Stimulated activated CD4-positive, alpha-beta T cell treated with anti-CD3 and anti-CD28 coated beads, Interleukin-15, amount 100 ng/mL, for 1 hour (primary cell): ENCODE data around the gene CYP2A6.
"Not testable (repeated sequence)": the region's sequence is repeated elsewhere in the genome, so short reads cannot be mapped to it uniquely, and the experiment has no call there.

Experiments
- DNase-seq, 2 donors: peaks; one replicate each; pipeline ENCODE4 v3.0.0-alpha.2; 2020; ENCODE audit warnings: low read depth in 1 of 2, low spot score in 1 of 2

Gene CYP2A6

DNA sequence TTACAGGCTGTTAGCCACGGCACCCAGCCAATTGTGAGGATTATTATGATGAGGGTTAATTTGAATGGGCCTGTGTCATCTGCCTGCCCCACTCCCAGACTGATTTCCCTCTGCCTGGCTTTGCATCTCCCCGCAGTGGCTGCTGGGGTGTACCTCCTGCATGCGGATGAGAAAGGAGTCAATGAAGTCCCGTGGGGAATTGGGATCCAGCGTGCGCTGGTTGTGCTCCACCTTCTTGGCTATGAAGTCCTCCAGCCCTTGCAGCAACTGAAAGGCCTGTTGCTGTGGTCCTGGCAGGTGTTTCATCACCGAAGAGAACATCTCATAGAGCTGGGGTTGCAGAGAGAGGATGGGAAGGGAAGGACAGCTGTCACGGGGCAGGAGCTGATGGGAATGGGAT lies 3.5 kb downstream of the CYP2A6 start:
- not testable (repeated sequence) for DNase-seq

DNA sequence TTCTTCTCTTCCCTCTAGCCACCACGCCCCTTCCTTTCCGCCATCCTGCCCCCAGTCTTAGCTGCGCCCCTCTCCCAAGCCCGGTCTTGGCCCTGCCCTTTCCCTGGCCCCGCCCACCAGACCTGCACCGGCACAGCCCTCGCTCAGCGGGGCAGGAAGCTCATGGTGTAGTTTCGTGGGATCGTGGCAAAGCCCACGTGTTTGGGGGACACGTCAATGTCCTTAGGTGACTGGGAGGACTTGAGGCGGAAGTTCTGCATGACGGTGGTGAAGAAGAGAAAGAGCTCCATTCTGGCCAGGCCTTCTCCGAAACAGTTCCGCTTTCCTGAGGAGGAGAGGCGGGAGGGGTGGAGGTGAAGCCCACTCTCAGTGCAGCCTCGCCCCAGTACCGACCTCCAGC lies 6.6 kb downstream of the CYP2A6 start:
- DNase-seq: peak; percentile 31 to 54

DNA sequence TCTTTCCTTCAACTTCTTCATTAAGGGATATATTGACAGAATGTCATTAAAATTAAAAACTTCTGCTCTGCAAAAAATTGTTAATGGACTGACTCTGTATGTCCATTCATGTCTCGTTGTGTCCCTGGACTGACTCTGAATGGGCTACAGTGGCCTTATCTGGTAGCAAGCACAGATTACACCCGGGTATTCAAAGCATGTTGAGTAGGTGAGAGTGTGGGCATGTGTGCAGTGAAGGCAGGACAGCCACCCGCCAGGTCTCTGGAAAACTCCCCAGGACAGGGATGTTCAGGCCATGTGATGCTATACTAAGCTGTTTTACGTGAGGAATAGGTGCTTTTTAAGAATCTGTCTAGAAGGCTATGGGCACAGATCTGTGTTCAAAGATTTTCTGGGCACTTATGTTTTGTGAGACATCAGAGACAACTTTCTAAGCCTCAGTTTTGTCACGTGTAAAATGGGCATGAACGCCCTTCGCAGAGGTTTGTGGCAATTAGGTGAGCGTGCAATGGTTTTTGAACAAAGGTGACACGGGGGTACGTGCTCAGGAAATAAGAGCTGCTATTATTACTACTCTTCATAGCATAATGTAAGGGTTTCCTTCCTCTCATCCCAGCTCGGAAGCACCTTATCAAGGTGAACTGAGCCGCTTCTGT lies 7.1 kb downstream of the CYP2A6 start:
- DNase-seq: not testable (repeated sequence)

DNA sequence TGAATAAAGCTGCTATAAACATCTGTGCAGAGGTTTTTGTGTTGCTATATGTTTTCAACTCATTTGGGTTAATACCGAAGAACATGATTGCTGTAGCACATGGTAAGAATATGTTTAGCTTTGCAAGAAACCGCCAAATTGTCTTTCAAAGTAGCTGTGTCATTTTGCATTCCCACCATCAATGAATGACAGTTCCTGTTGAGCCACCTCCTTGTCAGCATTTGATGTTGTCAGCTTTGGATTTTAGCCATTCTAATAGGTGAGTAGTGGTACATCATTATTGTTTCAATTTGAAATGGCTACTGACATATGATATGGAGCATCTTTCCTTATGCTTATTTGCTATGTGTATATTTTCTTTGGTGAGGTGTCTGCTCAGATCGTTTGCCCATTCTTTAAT lies 8.2 kb downstream of the CYP2A6 start:
- DNase-seq: not testable (repeated sequence)

DNA sequence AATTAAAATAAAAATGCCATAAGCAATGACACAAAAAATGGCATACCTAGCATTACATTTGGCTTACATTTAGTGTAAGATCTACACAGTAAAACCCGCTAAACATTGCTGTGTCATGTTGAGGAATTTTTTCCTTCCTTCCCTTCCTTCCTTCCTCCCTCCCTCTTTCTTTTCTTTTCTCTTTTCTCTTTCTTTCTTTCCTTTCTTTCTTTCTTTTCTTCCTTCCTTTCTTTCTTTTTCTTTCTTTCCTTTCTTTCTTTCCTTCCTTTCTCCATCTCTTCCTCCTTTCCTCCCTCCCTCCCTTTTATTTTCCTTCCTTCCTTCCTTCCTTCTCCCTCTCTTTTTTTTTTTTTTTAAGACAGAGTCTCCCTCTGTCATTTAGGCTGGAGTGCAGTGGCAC lies 11.8 kb downstream of the CYP2A6 start:
- DNase-seq: not testable (repeated sequence)

DNA sequence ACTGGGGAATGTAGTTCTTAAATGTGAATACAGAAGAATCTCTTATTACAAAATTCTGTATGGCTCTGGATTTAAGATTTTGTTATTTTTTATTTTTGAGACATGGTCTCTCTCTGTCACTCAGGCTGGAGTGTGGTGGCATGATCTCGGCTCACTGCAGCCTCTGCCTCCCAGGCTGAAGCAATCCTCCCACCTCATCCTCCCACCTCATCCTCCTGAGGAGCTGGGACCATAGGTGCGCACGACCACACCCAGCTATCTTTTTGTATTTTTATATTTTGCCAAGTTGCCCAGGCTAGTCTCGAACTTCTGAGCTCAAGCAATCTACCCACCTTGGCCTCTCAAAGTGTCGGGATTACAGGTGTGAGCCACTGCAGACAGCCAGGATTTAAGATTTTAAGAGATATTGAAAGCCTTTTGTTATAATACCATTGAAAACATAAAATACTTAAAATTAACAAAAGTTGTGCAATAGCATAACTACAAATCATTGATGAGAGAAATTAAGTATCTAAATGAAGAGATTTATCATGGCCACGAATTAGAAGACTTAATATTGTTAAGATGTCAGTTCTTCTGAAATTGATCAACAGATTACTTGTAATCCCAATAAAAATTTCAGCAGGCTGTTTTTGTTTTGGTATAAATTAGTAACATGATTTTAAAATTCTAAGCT lies 13.4 kb downstream of the CYP2A6 start:
- DNase-seq: no peak

DNA sequence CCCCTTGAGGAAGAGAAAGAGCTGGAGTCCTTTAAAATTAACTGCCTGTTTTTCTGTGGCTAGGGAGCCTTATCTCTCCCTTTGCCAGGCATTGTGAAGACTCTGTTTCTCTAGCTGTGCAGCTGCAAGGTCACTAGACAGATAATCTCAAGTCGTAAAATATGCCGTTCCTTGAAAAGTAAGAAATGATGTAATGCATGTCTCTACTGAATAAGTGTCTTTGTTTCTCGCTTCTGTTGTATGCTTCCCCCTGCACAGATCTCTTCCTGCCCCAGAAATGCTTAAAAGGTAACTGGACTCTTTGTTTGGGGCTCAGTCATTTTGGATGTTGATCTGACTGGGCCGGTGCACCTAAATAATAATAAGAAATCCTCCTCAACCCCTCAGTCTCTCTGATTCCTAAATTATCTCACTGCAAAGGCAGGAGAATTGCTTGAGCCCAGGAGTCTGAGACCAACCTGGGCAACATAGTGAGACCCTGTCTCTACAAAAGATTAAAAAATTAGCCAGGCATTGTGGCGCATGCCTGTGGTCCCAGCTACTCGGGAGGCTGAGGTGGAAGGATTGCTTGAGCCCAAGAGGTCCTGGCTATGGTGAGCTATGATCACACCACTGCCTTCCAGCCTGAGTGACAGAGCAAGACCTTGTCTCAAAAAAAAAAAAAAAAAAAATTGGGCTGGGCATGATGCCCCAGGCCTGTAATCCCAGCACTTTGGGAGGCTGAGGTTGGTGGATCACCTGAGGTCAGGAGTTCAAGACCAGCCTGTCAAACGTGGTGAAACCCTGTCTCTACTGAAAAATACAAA lies 16.3 kb downstream of the CYP2A6 start:
- DNase-seq: not testable (repeated sequence)

DNA sequence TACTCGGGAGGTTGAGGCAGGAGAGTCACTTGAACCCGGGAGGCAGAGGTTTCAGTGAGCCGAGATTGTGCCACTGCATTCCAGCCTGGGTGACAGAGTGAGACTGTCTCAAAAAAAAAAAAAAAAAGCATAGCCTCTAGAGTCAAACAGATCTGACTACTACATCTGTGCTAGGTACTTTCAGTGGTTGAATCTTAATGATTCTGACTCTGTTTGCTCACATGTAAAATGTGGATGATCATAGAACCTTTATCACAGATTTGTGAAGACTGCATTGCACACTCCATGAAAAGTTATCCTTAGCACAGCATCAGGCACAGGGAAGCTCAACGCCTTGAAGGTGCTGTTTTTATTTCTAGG lies 17.8 kb downstream of the CYP2A6 start:
- DNase-seq: not testable (repeated sequence)

DNA sequence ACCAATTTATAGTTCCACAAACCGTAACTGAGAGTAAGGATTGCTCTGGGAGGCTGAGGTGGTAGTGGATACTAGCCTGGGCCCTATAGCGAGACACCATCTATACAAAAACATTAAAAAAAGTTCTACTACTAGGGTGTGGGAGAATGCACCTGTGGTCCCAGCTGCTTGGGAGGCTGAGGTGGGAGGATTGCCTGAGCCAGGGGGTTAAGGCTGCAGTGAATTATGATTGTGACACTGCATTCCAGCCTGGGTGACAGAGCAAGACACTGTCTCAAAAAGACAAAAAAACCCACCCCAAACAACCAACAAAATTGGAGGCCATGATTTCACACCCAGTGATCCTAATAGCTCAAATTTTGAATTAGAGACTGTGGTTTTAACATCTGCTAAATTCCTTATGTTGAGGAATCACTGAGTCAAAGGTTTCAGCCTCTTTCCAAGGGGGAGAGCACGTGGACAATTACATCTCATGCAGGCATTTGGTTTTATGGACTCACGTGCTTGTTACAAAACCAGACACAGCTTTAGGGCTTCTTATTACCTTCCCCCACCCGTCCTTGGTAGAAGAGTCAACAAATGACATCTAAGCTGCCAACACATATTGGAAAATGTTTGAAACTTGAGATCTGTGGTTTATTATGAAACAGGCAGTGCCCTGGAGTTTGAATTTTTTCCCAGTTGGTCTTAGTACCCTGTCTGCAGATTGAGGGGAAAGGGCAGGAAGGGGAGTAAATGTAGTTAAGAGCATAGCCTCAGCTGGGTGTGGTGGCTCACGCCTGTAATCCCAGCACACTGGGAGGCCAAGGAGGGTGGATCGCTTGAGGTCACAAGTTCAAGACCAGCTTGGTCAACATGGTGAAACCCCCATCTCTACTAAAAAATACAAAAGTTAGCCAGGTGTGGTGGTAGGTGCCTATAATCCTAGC lies 18.5 kb downstream of the CYP2A6 start:
- no peak for DNase-seq

DNA sequence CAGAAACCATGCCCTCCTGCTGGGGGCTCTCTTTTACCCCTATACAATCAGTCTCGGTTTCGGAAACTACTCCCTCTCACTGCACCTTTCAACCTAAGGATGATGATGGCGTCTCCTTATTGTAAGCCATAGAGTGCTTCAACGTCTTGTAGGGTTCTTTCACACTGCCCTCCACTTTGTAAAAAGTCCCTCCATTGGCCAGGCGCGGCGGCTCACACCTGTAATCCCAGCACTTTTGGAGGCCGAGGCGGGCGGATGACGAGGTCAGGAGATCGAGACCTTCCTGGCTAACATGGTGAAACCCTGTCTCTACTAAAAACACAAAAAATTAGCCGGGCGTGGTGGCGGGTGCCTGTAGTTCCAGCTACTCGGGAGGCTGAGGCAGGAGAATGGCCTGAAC lies 19.5 kb downstream of the CYP2A6 start:
- DNase-seq: not testable (repeated sequence)

DNA sequence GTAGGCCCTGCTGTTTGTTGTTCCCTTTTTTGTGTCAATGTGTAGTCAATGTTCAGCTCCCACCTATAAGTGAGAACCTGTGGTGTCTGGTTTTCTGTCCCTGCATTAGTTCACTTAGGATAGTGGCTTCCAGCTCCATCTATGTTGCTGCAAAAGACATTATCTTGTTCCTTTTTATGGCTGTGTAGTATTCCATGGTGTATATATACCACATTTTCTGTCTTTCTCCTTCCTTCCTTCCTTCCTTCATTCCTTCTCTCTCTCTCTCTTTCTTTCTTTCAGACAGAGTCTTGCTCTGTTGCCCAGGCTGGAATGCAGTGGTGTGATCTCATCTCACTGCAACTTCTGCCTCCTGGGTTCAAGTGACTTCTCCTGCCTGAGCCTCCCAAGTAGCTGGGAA lies 21.0 kb downstream of the CYP2A6 start:
- DNase-seq: no peak

DNA sequence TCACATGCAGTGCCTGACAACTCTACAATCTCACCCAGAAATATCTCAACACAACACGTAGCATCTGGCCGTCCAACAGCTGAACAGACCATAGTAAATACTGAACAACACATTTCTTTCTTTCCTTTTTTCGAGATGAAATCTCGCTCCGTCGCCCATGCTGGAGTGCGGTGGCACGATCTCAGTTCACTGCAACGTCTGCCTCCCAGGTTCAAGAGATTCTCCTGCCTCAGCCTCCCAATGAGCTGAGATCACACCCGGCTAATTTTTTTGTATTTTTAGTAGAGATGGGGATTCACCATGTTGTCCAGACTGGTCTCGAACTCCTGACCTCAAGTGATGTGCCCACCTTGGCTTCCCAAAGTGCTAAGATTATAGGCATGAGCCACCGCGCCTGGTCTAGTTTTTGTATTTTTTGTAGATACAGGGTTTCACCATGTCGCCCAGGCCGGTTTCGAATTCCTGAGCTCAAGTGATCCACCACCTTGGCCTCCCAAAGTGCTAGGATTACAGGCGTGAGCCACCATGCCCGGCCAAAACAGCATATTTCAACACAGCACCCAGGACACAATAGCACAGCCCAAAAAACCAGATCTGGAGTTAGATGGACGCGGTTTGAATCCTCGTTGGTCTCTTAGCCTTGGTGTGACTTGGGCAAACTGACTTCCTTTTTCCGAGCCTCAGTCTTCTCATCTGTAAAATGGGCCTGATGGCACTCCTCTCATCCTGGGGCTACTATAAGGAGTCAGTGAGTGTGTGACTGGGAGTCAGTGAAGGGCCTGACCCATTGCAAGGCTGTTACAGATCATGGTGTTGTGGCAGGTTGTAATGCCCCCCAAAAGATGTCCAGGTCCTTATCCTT lies 22.6 kb downstream of the CYP2A6 start:
- no peak for DNase-seq

DNA sequence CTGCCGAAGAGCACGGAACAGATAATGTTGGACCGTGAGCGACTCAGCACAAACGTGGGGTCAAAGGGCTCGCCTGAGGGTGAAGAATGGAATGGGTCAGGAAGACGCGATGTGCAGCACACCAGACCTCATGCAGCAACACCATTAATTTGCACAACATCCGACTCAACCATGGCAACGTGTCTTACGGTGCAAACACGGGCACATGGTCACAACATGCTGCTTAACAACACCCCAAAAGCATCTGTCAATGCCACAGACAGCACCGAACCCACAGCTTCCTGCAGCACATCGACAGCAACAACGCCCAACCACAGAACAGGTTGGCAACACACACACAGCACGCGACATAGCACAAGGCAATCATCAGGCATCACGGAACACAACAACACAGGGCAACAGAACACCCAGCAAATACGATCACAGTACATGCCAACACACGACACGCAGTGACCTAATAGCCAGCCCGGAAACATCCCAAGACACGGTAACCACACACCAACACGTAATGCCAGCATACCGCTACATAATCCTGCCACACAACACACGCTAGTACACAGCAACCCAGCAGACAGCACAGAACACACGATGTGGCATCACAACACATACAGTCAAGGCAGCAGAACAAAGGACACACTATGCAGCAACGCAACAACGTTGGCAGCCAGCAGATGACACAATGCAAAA lies 23.4 kb downstream of the CYP2A6 start:
- peak in 1 of 2 donors; percentile 34 for DNase-seq

DNA sequence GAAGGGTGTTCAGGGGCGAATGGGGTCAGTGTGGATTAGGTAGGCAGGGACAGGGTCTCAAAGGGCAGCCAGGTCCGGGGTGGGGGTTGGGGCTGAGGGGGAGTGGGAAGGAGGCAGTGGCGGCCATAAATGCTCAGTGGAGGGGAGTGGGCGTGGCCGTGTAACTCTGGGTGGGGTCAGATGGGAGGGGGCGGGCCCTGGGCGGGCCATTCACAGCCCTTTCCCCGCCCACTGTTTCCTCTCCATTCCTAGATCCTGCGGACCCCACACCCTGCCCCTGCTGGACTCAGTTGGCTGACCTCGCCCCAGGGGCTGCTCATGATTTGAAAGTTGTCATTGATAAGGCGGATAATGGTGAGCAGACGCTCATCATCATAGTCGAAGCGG lies 23.9 kb downstream of the CYP2A6 start:
- not testable (repeated sequence) for DNase-seq

DNA sequence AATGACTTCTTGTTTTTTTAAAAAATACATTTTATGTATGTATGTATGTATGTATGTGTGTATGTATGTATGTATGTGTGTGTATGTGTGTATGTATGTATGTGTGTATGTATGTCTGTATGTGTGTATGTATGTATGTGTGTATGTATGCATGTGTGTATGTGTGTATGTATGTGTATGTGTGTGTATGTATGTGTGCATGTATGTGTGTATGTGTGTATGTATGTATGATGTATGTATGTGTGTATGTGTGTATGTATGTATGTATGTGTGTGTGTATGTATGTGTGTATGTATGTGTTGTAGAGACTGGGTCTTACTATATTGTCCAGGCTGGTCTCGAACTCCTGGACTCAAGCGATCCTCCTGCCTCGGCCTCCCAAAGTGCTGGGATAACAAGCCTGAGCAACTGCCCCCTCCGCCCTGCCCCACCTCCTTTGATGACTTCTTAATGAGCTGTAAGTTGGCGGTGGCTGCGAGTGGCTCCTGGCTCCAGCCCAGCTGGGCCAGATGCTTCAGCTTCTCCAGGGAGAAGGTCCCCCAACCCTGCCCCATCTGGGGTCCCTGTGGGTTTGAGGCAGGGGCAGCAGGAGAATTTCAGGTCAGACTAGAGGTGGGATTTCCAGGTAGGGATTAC lies 24.7 kb downstream of the CYP2A6 start:
- not testable (repeated sequence) for DNase-seq

DNA sequence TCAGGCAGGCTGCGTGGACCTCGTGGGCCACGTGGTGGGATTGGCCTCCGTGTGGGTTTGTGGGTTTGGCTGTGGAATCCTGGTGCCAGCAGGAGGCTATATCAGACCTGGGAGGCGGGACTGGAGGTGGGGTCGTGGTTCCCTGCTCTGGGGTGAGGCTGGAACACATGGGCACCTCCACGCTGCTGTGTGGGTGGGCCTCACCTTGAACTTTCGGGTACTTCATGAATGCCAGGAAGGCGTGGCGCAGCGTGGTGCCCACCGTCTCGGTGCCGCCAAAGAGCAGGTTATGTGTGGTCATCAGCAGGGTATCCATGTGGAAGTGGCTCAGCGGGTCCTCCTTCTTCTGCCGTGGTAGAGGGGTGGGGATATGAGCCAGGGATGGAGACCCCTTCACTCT lies 25.3 kb downstream of the CYP2A6 start:
- not testable (repeated sequence) for DNase-seq

DNA sequence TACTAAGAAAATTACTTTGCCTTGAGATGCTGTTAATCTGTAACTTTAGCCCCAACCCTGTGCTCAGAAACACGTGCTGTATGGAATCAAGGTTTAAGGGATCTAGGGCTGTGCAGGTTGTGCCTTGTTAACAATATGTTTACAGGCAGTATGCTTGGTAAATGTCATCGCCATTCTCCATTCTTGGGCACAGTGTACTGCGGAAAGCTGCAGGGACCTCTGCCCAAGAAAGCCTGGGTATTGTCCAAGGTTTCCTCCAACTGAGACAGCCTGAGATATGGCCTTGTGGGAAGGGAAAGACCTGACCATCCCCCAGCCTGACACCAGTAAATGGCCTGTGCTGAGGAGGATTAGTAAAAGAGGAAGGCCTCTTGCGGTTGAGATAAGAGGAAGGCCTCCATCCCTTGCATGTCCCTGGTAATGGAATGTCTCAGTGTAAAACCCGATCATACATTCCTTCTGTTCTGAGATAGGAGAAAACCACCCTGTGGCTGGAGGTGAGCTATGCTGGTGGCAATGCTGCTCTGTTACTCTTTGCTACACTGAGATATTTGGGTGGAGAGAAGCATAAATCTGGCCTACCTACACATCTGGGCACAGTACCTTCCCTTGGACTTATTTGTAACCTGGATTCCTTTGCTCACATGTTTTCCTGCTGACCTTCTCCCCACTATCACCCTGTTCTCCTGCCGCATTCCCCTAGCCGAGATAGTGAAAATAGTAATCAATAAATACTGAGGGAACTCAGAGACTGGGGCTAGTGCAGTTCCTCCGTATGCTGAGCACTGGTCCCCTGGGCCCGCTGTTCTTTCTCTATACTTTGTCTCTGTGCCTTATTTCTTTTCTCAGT lies 27.3 kb downstream of the CYP2A6 start:
- not testable (repeated sequence) for DNase-seq

DNA sequence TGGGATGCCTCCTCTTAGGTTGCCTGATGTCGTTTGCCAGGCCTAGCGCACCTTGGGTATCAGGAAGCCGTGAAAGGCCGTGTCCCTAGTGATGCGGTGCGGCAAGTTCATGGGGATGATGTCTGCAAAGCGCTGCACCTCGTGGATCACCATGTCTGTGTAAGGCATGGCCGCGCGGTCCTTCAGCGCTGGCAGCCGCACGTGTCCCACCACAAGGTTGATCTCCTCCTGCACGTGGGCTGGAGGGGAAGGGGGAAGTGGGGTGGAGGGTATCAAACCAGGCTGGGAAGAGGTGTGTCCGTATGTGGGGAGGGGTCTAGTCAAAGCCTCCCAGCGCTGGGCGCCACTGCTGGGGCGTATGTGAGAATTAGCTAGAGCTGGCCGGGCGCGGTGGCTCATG lies 28.1 kb downstream of the CYP2A6 start:
- no peak for DNase-seq
